ENCODE results near the gene SLC19A1. TPM values are rescaled to one million over a fixed set of nuclear protein-coding genes. Genes with fewer than 3 reads are reported as not detected.
A peak's percentile ranks its signal among the peaks of the same experiment; 100 is the strongest.

The SLC19A1 gene
- total RNA-seq, 1 donor from 2014 or later, result 53.3 TPM

DNA sequence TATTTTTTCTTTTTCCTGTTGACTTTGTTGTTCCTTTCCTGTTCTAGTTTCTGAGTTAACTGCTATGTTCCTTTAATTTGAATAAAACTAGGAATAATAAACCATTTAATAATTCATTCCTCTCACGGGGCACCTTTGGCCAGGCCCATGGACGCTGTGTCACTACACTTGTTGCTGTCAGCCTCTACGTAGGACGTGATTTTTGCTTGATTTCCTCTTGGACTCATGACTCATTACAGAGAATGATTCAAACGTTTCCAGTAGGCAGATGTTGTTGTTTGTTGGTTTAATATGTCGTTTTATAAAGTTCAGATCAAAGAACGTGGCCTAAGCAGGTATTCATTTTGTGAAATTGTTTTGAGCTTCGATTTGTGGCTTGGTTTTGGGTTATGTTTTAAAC, 9.1 kb upstream of the SLC19A1 start:
- H3K4me3 Mint-ChIP-seq (ENCODE audit: unreplicated experiment), result peak overlapping the region; percentile 52
- DNase-seq, result no peak
- H3K9me3 Mint-ChIP-seq (ENCODE audit: unreplicated experiment), result peaks cover 10% of the 10 kb centered on the region
- peaks cover 6% of the 10 kb centered on the region for H3K27me3 Mint-ChIP-seq (ENCODE audit: unreplicated experiment)
- H3K27ac Mint-ChIP-seq (ENCODE audit: unreplicated experiment), result no peak overlapping the region
- no peaks in the 10 kb centered on the region for H3K36me3 Mint-ChIP-seq (ENCODE audit: unreplicated experiment)
- H3K4me1 Mint-ChIP-seq (ENCODE audit: low read depth, unreplicated experiment), result peaks cover 11% of the 10 kb centered on the region
- TF ChIP-seq, protein P1, sequence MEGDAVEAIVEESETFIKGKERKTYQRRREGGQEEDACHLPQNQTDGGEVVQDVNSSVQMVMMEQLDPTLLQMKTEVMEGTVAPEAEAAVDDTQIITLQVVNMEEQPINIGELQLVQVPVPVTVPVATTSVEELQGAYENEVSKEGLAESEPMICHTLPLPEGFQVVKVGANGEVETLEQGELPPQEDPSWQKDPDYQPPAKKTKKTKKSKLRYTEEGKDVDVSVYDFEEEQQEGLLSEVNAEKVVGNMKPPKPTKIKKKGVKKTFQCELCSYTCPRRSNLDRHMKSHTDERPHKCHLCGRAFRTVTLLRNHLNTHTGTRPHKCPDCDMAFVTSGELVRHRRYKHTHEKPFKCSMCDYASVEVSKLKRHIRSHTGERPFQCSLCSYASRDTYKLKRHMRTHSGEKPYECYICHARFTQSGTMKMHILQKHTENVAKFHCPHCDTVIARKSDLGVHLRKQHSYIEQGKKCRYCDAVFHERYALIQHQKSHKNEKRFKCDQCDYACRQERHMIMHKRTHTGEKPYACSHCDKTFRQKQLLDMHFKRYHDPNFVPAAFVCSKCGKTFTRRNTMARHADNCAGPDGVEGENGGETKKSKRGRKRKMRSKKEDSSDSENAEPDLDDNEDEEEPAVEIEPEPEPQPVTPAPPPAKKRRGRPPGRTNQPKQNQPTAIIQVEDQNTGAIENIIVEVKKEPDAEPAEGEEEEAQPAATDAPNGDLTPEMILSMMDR (IDR thresholded peaks at IDR 0.05; ENCODE audit: partially characterized antibody, unreplicated experiment), result no peak

DNA sequence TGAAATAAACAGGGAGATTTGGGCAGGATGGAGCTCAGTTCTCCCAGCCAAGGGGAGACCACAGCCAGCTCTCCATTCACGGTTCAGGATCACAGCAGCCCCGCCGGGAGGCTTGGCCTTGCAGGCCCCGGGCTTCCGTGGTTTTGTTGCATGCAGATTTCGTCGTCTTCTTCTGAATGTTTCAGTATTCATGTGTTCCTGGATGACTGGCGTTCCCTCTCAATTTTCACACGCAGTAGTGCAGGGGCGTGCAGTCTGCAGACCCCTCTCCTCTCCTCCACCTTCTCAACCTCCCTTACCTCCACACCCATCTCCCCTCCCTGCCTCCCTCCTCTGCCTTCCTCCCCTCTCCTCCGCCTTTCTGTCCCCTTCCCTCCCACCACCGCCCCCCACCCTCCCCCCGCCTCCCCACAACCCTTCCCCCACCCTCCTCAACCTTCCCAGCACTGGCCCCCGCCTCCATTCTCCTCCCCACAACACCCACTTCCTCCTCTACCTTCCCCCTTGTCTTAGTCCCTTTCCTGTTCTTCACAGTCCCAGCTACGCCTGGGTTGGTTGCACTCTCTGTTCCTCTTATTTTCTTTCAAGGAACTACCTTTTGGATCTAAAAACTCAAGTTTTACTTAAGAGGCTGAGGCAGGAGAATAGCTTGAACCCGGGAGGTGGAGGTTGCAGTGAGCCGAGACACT, 8.4 kb upstream of the SLC19A1 start:
- Mint-ChIP-seq H3K4me3 (ENCODE audit: unreplicated experiment) (no peak overlapping the region), H3K4me1 (ENCODE audit: low read depth, unreplicated experiment) (peaks cover 11% of the 10 kb centered on the region), H3K36me3 (ENCODE audit: unreplicated experiment) (no peaks in the 10 kb centered on the region), H3K27me3 (ENCODE audit: unreplicated experiment) (peaks cover 8% of the 10 kb centered on the region), H3K9me3 (ENCODE audit: unreplicated experiment) (peaks cover 9% of the 10 kb centered on the region), H3K27ac (ENCODE audit: unreplicated experiment) (no peak overlapping the region)
- TF ChIP-seq, protein P1 (IDR thresholded peaks at IDR 0.05; ENCODE audit: partially characterized antibody, unreplicated experiment), result no peak
- no peak for DNase-seq

DNA sequence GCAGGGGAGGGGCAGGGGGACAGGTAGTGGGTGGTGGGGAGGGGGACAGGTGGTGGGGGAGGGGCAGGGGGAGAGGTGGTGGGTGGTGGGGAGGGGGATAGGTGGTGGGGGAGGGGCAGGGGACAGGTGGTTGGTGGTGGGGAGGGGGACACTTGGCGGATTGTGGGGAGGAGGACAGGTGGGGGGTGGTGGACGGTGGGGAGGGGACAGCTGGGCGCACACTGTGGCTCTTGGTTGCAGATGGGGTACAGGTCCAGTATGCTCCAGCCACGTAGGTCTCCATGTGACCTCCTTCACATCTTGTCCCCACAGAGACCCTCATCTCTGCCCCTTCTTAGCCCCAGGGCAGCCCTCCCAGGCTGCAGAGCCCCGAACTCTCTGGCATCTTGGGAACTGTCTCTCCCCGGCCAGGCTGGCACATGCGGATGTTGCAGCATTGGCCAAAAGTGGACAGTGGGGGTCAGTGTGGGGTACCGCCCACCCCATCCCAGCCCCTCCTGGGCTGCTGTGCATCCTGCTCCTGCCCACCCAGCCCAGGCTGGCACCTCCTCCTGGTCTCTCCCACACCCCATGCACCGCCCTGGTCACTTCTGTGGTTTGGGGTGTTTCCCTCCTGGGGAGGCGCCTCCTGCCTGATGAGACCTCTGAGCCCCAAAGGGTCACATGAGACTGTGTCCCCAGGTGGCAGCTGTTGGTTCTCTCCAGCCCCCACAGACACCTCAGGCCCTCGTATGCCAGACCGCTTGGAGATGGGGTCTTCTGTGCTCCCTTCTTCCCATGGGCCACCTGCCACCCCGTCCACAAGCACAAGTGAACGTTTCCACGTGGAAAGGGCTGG, 7.6 kb upstream of the SLC19A1 start:
- Mint-ChIP-seq H3K27me3 (ENCODE audit: unreplicated experiment) (peaks cover 12% of the 10 kb centered on the region), H3K4me1 (ENCODE audit: low read depth, unreplicated experiment) (peaks cover 11% of the 10 kb centered on the region), H3K4me3 (ENCODE audit: unreplicated experiment) (no peak overlapping the region), H3K36me3 (ENCODE audit: unreplicated experiment) (no peaks in the 10 kb centered on the region), H3K9me3 (ENCODE audit: unreplicated experiment) (peaks cover 9% of the 10 kb centered on the region), H3K27ac (ENCODE audit: unreplicated experiment) (no peak overlapping the region)
- DNase-seq, result no peak
- TF ChIP-seq, protein P1 (IDR thresholded peaks at IDR 0.05; ENCODE audit: partially characterized antibody, unreplicated experiment), result no peak

DNA sequence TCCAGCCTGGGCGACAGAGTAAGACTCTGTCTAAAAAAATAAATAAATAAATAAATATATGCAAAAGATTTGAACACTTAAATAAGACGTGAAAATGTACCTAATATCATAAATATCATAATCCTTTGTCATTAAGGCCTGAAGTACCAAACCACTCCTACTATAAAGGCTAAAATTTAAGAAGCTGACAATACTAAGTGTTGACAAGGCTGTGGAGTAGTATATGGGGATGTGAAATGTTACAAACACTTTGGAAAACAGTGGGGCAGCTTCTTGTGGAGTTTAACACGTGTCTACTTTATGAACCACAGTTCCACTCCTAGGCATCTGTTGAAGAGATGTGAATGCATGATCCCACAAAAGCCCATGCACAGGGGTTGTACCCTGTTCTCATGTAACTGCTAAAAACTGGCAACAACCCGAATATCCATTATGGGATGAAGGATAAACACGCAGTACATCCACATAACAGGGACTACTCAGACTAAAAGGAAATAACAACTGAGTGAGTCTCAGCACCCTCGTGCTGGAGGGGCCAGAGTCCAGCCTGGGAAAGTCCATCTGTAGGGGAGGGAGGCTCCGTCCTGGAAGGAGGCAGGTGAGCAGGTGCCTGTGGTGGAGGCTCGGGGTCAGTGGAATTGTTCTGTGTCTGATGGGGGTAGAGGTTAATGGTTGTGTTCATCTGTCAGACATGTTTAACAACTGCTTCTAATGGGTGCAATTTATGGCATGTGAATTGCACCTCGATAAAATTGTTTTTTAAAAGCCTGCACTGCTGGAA, 6.7 kb upstream of the SLC19A1 start:
- peaks cover 8% of the 10 kb centered on the region for H3K4me1 Mint-ChIP-seq (ENCODE audit: low read depth, unreplicated experiment)
- peaks cover 10% of the 10 kb centered on the region for H3K27me3 Mint-ChIP-seq (ENCODE audit: unreplicated experiment)
- no peaks in the 10 kb centered on the region for H3K36me3 Mint-ChIP-seq (ENCODE audit: unreplicated experiment)
- H3K4me3 Mint-ChIP-seq (ENCODE audit: unreplicated experiment), result no peak overlapping the region
- no peak for DNase-seq
- peaks cover 6% of the 10 kb centered on the region for H3K9me3 Mint-ChIP-seq (ENCODE audit: unreplicated experiment)
- TF ChIP-seq, protein P1 (IDR thresholded peaks at IDR 0.05; ENCODE audit: partially characterized antibody, unreplicated experiment), result no peak
- no peak overlapping the region for H3K27ac Mint-ChIP-seq (ENCODE audit: unreplicated experiment)
